GM23338 (cell line): Measurements from ENCODE around the gene OR52K1.

Experiments used
- EZH2 ChIP-seq: fragments of 200-600 bp; sonication (generic); IDR thresholded peaks from one replicate; pipeline ENCODE4 v1.8.0; 2017; ENCODE audit warnings: antibody characterized with exemption, mild to moderate bottlenecking, low read depth; ENCODE audit not compliant: unreplicated experiment
- EZH2phosphoT487 ChIP-seq: fragments of 200-600 bp; sonication (generic); IDR thresholded peaks from one replicate; pipeline ENCODE4 v1.8.1; 2018; ENCODE audit warnings: antibody characterized with exemption; ENCODE audit not compliant: unreplicated experiment
- JUNB ChIP-seq: IDR thresholded peaks from one replicate; pipeline ENCODE4 v1.6.1; 2016; ENCODE audit warnings: antibody characterized with exemption; ENCODE audit not compliant: unreplicated experiment
- POLR2AphosphoS5 ChIP-seq: IDR thresholded peaks from 2 replicates; pipeline ENCODE4 v1.6.1; 2016; ENCODE audit warnings: antibody characterized with exemption, low read depth
- TF ChIP-seq, protein P1 (sequence below), 2 experiments: fragments of 200-600 bp in 1 of 2; sonication (generic) in 1 of 2; conservative IDR thresholded peaks; 2 replicates each; pipeline versions ENCODE4 v1.5.1 to v1.6.1; 2016 to 2017; ENCODE audit warnings: antibody characterized with exemption in 2 of 2, low read depth in 2 of 2, mild to moderate bottlenecking in 2 of 2, moderate library complexity in 1 of 2
- TF ChIP-seq, protein P2 (sequence below): IDR thresholded peaks from one replicate; pipeline ENCODE4 v1.6.1; 2018; ENCODE audit warnings: antibody characterized with exemption; ENCODE audit not compliant: unreplicated experiment

DNA sequence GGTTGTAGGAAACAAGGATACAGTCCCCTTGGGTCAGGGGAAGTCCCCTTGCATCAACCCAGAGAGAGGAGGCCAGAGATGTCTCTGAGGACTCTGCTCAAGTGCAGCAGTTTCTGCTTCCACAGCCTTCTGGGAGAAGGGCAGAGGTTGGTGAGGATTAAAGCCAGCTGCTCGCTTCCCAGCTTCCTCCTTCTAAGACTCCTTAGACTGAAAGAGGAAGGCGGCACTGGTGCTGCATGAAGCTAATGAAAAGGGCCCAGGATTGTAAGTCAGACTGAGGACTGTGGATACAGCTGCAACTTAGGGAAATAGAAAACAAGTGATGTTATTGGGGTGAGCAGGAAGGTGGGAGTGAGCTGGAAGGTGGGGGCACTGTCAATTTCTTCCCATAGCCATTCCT lies at the start of gene OR52K1:
- TF ChIP-seq, protein P1, sequence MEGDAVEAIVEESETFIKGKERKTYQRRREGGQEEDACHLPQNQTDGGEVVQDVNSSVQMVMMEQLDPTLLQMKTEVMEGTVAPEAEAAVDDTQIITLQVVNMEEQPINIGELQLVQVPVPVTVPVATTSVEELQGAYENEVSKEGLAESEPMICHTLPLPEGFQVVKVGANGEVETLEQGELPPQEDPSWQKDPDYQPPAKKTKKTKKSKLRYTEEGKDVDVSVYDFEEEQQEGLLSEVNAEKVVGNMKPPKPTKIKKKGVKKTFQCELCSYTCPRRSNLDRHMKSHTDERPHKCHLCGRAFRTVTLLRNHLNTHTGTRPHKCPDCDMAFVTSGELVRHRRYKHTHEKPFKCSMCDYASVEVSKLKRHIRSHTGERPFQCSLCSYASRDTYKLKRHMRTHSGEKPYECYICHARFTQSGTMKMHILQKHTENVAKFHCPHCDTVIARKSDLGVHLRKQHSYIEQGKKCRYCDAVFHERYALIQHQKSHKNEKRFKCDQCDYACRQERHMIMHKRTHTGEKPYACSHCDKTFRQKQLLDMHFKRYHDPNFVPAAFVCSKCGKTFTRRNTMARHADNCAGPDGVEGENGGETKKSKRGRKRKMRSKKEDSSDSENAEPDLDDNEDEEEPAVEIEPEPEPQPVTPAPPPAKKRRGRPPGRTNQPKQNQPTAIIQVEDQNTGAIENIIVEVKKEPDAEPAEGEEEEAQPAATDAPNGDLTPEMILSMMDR (conservative IDR thresholded peaks at IDR 0.05; ENCODE audit: low read depth in 2 of 2): no peak
- no peak for TF ChIP-seq EZH2
- TF ChIP-seq JUNB: no peak
- no peak for TF ChIP-seq POLR2AphosphoS5
- TF ChIP-seq, protein P2, sequence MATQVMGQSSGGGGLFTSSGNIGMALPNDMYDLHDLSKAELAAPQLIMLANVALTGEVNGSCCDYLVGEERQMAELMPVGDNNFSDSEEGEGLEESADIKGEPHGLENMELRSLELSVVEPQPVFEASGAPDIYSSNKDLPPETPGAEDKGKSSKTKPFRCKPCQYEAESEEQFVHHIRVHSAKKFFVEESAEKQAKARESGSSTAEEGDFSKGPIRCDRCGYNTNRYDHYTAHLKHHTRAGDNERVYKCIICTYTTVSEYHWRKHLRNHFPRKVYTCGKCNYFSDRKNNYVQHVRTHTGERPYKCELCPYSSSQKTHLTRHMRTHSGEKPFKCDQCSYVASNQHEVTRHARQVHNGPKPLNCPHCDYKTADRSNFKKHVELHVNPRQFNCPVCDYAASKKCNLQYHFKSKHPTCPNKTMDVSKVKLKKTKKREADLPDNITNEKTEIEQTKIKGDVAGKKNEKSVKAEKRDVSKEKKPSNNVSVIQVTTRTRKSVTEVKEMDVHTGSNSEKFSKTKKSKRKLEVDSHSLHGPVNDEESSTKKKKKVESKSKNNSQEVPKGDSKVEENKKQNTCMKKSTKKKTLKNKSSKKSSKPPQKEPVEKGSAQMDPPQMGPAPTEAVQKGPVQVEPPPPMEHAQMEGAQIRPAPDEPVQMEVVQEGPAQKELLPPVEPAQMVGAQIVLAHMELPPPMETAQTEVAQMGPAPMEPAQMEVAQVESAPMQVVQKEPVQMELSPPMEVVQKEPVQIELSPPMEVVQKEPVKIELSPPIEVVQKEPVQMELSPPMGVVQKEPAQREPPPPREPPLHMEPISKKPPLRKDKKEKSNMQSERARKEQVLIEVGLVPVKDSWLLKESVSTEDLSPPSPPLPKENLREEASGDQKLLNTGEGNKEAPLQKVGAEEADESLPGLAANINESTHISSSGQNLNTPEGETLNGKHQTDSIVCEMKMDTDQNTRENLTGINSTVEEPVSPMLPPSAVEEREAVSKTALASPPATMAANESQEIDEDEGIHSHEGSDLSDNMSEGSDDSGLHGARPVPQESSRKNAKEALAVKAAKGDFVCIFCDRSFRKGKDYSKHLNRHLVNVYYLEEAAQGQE: no peak
- no peak for TF ChIP-seq EZH2phosphoT487
